Caco-2 (cell line): Measurements from ENCODE around the gene DMRTC2. TPM values are rescaled to one million over a fixed set of nuclear protein-coding genes. Genes with fewer than 3 reads are reported as not detected.

Source experiments
- BruUV-seq: library from RNA; stranded (reverse); fragments of 400-500 nt; replicated peaks from 2 replicates; lab custom pipeline; 2021; lab: Mats Ljungman, UMichigan
- CTCF ChIA-PET: fragments of 300-600 bp; sonication (Branson Sonifier 250); formaldehyde crosslinking; loops from one replicate; lab custom pipeline; 2022; ENCODE audit warnings: antibody characterized with exemption; lab: Charles Lee
- POLR2A ChIA-PET: fragments of 300-600 bp; sonication (Branson Sonifier 250); formaldehyde crosslinking; loops from one replicate; lab custom pipeline; 2022; ENCODE audit warnings: antibody characterized with exemption; lab: Charles Lee
- DNase-seq, 2 experiments: peaks; one replicate each; pipeline versions ENCODE4 v3.0.0 to v3.0.0-alpha.2; 2020 to 2022
- H3K27me3 ChIP-seq: replicated peaks from 2 replicates; pipeline ENCODE4 v1.6.0; 2011; ENCODE audit warnings: low read length; ENCODE audit not compliant: control insufficient read depth, insufficient read depth
- H3K36me3 ChIP-seq: 2 replicates; pipeline ENCODE4 v1.5.1; 2011; ENCODE audit warnings: low read length; ENCODE audit not compliant: control insufficient read depth, insufficient read depth
- H3K4me1 ChIP-seq: fragments of 250-450 bp; sonication (Bioruptor Pico); 2 replicates; pipeline ENCODE4 v1.5.1; 2020; ENCODE audit warnings: mild to moderate bottlenecking
- H3K4me3 ChIP-seq: 2 replicates; pipeline ENCODE4 v1.5.1; 2011; ENCODE audit warnings: low read depth, mild to moderate bottlenecking, control low read depth, low read length
- H3K9me3 ChIP-seq: fragments of 250-450 bp; sonication (Bioruptor Pico); 2 replicates; pipeline ENCODE4 v1.5.1; 2020; ENCODE audit warnings: mild to moderate bottlenecking, moderate library complexity
- H3K27ac Mint-ChIP-seq: one replicate; pipeline ENCODE4 v1.8.0; 2022; ENCODE audit warnings: mixed read lengths; ENCODE audit not compliant: unreplicated experiment
- H3K27me3 Mint-ChIP-seq: one replicate; pipeline ENCODE4 v1.8.0; 2022; ENCODE audit warnings: mixed read lengths; ENCODE audit not compliant: insufficient read depth, unreplicated experiment
- H3K36me3 Mint-ChIP-seq: one replicate; pipeline ENCODE4 v1.8.0; 2022; ENCODE audit warnings: mild to moderate bottlenecking, mixed read lengths; ENCODE audit not compliant: insufficient read depth, unreplicated experiment
- H3K4me1 Mint-ChIP-seq: one replicate; pipeline ENCODE4 v1.8.0; 2022; ENCODE audit warnings: low read depth, mixed read lengths; ENCODE audit not compliant: unreplicated experiment
- H3K4me3 Mint-ChIP-seq: one replicate; pipeline ENCODE4 v1.8.0; 2022; ENCODE audit warnings: mild to moderate bottlenecking, moderate library complexity, mixed read lengths; ENCODE audit not compliant: unreplicated experiment
- H3K9me3 Mint-ChIP-seq: one replicate; pipeline ENCODE4 v1.8.0; 2022; ENCODE audit warnings: mixed read lengths; ENCODE audit not compliant: unreplicated experiment
- intact Hi-C: fragments of 100-400 bp; cut with micrococcal nuclease; formaldehyde crosslinking; loops from one replicate; pipeline ENCODE4 v1.10.0; 2022; ENCODE audit not compliant: unreplicated experiment
- total RNA-seq: library from RNA; stranded (reverse); gene quantifications from 2 replicates; pipeline ENCODE4 v1.2.3, GENCODE V29; 2022
- TF ChIP-seq, protein P1 (sequence below), 2 experiments: fragments of 200-600 bp in 1 of 2; IDR thresholded peaks; 1 replicate in 1 of 2; 2 replicates in 1 of 2; pipeline versions ENCODE4 v1.5.1 to v1.8.0; 2011 to 2022; ENCODE audit warnings: antibody characterized with exemption in 1 of 2, control low read depth in 1 of 2, inconsistent platforms in 1 of 2, low read depth in 1 of 2, low read length in 1 of 2, mild to moderate bottlenecking in 1 of 2, moderate library complexity in 1 of 2; ENCODE audit not compliant: insufficient read depth in 1 of 2, severe bottlenecking in 1 of 2, unreplicated experiment in 1 of 2

The DMRTC2 gene
- total RNA-seq, 1 experiment from 2014 or later, result not detected

DNA sequence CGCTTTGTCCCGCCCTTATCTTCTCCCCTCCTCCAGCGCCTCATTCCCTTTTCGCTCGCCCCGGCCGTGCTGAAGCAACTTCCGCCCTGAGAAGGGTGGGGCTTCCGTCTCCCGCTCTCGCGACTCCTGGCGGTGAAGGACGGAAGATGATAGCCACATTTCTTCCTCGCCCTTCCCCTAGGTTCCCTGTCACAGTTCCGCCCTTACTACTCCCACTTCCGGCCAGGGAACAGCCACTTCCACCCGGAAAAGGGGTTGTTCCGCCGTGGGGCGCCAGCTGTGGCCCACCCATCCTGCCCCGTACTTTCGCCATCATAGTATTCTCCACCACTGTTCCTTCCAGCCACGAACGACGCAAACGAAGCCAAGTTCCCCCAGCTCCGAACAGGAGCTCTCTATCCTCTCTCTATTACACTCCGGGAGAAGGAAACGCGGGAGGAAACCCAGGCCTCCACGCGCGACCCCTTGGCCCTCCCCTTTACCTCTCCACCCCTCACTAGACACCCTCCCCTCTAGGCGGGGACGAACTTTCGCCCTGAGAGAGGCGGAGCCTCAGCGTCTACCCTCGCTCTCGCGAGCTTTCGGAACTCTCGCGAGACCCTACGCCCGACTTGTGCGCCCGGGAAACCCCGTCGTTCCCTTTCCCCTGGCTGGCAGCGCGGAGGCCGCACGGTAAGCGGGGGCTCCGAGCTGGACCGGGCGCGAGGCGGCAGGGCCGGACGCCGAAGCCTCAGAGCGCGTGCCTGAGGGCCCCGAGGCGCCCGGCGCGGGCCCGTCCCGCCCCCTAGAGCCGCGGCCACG is 15.0 kb downstream of the DMRTC2 start, which contains the start of gene RPS19:
TSS of gene RPS19 (plus strand) at position 638 of the 801 bp plus-strand sequence. CDS start 520 bp downstream, outside the sequence.
- BruUV-seq, result TSS peak; percentile 88
- Histone ChIP-seq H3K36me3 (peaks cover 21% of the 10 kb centered on the region), H3K4me3 (peak within 1 kb of the TSS; percentile 88), H3K9me3 (no peaks in the 10 kb centered on the region), H3K4me1 (peaks cover 18% of the 10 kb centered on the region), H3K27me3 (no peaks in the 10 kb centered on the region)
- ChIA-PET POLR2A (interaction anchor here (0.6 to 2.7 kb wide), 19 partner anchors 8 to 611 kb away, joined by 3 to 21 read pairs (median 5); partner anchors contain the start of genes B9D2, DMAC2, RABAC1 and ZNF574), CTCF (interaction anchor here (0.6 to 2.0 kb wide), 16 partner anchors 14 to 1105 kb away, joined by 3 to 8 read pairs (median 4); partner anchors contain the start of gene RABAC1)
- peaks cover 1% of the 10 kb centered on the region for H3K27me3 Mint-ChIP-seq
- H3K9me3 Mint-ChIP-seq, result no peaks in the 10 kb centered on the region
- TF ChIP-seq, protein P1, sequence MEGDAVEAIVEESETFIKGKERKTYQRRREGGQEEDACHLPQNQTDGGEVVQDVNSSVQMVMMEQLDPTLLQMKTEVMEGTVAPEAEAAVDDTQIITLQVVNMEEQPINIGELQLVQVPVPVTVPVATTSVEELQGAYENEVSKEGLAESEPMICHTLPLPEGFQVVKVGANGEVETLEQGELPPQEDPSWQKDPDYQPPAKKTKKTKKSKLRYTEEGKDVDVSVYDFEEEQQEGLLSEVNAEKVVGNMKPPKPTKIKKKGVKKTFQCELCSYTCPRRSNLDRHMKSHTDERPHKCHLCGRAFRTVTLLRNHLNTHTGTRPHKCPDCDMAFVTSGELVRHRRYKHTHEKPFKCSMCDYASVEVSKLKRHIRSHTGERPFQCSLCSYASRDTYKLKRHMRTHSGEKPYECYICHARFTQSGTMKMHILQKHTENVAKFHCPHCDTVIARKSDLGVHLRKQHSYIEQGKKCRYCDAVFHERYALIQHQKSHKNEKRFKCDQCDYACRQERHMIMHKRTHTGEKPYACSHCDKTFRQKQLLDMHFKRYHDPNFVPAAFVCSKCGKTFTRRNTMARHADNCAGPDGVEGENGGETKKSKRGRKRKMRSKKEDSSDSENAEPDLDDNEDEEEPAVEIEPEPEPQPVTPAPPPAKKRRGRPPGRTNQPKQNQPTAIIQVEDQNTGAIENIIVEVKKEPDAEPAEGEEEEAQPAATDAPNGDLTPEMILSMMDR (IDR thresholded peaks at IDR 0.05; ENCODE audit: insufficient read depth in 1 of 2, low read depth in 1 of 2, low read length in 1 of 2, severe bottlenecking in 1 of 2, unreplicated experiment in 1 of 2), result peak; percentile 63 to 81
- peak within 1 kb of the TSS; percentile 94 for H3K27ac Mint-ChIP-seq
- peaks cover 53% of the 10 kb centered on the region for H3K36me3 Mint-ChIP-seq
- intact Hi-C loops, result loop anchor here (1.0 kb wide), 2 partner anchors 91 to 99 kb away; partner anchors contain the start of gene RABAC1
- peak; percentile 98 to 99 for DNase-seq
- peak within 1 kb of the TSS; percentile 84 for H3K4me3 Mint-ChIP-seq
- peaks cover 5% of the 10 kb centered on the region for H3K4me1 Mint-ChIP-seq

DNA sequence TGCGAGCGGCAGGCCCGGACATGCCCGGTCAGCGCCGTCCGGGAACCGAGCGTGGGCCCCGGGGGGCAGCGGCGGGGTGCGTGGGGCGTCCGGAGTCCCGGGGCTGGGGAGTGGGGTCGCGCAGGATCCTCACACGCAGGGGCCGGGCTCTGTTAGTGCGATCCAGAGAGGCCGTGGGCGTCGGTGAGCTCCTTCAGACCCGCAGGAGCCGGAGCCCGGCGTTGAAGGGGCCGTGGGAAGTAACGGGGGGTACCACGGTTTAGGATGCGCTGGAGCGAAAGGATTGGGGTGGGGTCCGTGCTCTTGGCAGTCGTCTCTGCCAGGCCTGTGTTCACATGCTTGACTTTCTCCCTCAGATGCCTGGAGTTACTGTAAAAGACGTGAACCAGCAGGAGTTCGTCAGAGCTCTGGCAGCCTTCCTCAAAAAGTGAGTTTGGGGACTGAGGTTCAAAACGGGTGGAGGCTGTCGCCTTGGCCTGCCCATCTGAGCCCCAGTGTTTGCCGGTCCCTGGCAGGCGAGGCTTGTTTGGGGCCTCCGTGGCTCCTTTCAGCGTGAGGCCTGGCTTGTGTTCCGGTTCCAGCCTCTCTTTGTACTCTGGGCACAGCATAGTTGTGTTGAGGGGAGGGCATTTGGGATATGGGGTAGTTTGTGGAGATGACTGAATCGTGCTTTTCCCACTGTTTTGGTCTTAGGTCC is 15.7 kb downstream of the DMRTC2 start:
- Mint-ChIP-seq H3K4me1 (peaks cover 5% of the 10 kb centered on the region), H3K4me3 (peak overlapping the region; percentile 84), H3K27me3 (no peaks in the 10 kb centered on the region), H3K27ac (peak overlapping the region; percentile 94), H3K9me3 (no peaks in the 10 kb centered on the region), H3K36me3 (peaks cover 61% of the 10 kb centered on the region)
- no peak for DNase-seq
- Histone ChIP-seq H3K27me3 (no peaks in the 10 kb centered on the region), H3K4me3 (peak overlapping the region; percentile 88), H3K9me3 (no peaks in the 10 kb centered on the region), H3K4me1 (peaks cover 18% of the 10 kb centered on the region), H3K36me3 (peaks cover 24% of the 10 kb centered on the region)
- CTCF ChIA-PET, result interaction anchor here (0.6 to 2.0 kb wide), 12 partner anchors 13 to 1635 kb away, joined by 3 to 8 read pairs (median 4); partner anchors contain the start of gene RABAC1
- POLR2A ChIA-PET, result interaction anchor here (0.6 to 2.7 kb wide), 10 partner anchors 8 to 497 kb away, joined by 3 to 21 read pairs (median 7); partner anchors contain the start of genes B9D2 and RABAC1
- no TSS peak for BruUV-seq
- TF ChIP-seq, protein P1 (IDR thresholded peaks at IDR 0.05; ENCODE audit: insufficient read depth in 1 of 2, low read depth in 1 of 2, low read length in 1 of 2, severe bottlenecking in 1 of 2, unreplicated experiment in 1 of 2), result no peak
- intact Hi-C loops, result no loop called here
